Fibroblast of villous mesenchyme (primary cell): ENCODE data around the gene LCT. TPM values are rescaled to one million over a fixed set of nuclear protein-coding genes. Genes with fewer than 3 reads are reported as not detected.

Source experiments
- DNase-seq: peaks from one replicate; pipeline ENCODE4 v3.0.0-alpha.2; 2010; ENCODE audit warnings: low read depth
- H3K4me3 ChIP-seq: 2 replicates; pipeline ENCODE4 v1.5.1; 2011; ENCODE audit warnings: low read depth, mild to moderate bottlenecking, low read length
- total RNA-seq: library from RNA; depleted of rRNA; stranded (reverse); fragments of >200 nt; gene quantifications from 2 replicates; pipeline ENCODE4 v1.2.3, GENCODE V29; 2012
- TF ChIP-seq, protein P1 (sequence below): IDR thresholded peaks from 2 replicates; pipeline ENCODE4 v1.5.1; 2012; ENCODE audit warnings: low read depth, mild to moderate bottlenecking, low read length; ENCODE audit not compliant: insufficient read depth

LCT gene
- total RNA-seq, 1 donor, result under 0.01 TPM

- H3K4me3 ChIP-seq, result no peak overlapping the region
- no peak for DNase-seq
- TF ChIP-seq, protein P1, sequence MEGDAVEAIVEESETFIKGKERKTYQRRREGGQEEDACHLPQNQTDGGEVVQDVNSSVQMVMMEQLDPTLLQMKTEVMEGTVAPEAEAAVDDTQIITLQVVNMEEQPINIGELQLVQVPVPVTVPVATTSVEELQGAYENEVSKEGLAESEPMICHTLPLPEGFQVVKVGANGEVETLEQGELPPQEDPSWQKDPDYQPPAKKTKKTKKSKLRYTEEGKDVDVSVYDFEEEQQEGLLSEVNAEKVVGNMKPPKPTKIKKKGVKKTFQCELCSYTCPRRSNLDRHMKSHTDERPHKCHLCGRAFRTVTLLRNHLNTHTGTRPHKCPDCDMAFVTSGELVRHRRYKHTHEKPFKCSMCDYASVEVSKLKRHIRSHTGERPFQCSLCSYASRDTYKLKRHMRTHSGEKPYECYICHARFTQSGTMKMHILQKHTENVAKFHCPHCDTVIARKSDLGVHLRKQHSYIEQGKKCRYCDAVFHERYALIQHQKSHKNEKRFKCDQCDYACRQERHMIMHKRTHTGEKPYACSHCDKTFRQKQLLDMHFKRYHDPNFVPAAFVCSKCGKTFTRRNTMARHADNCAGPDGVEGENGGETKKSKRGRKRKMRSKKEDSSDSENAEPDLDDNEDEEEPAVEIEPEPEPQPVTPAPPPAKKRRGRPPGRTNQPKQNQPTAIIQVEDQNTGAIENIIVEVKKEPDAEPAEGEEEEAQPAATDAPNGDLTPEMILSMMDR, result no peak
These were observed 4.1 kb downstream of the LCT start for GRCh38 chr2:135832891-135833290.

DNA sequence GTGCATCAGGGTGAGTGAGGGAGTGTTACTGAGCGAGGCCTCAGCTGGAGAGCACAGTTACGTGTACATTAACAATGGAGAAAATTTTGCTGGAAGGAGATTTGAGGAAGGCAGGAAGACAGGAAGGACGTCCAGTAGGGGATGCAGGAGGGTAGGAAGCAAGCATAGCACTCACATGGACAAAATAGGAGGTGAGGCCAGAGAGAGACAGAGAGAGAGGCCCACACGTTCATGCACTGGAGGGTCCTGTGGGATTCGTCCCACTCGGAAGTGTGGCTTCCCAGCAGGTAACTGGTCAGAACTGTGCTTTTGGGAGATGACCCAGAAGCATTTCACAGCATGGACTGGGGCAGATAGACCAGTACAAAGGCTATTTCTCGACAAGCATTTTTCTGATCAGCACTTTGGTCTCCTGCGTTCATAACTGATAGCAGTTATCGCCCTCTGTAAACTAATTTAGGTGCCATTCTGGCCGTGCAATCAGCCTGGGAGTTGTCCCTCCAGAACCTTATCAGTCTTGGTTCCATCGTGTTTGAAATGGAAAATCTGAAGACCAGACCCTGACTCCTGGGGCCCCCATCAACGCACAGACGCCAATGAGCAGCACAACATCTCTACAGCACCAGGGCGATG is 5.7 kb downstream of the LCT start:
- DNase-seq, result no peak
- no peak overlapping the region for H3K4me3 ChIP-seq
- TF ChIP-seq, protein P1, result no peak

- TF ChIP-seq, protein P1, result no peak
- no peak overlapping the region for H3K4me3 ChIP-seq
- DNase-seq, result no peak
These were observed 7.4 kb downstream of the LCT start for GRCh38 chr2:135829378-135830135.

DNA sequence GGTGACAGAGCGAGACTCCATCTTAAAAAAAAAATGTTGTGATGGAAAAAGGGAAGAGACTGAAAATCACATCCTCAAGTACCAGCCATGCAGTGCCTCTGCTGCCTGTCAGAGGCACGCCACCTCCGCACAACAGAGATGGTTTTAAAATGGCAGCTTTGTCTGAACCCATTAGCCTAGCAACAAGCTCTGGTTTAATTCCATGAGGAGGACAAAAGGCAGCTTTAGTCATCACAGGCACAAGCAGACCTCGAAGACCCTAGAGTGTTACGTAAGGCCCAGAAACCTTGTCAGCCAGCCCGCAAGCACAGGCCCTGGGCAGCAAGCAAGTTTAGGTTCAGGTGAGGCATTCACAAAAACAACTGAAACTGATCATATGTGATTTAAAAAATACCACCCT is 10.4 kb downstream of the LCT start:
- DNase-seq, result no peak
- TF ChIP-seq, protein P1, result no peak
- H3K4me3 ChIP-seq, result no peak overlapping the region

GRCh38 chr2:135825550-135826176 is 11.3 kb downstream of the LCT start:
- TF ChIP-seq, protein P1, result no peak
- DNase-seq, result no peak
- H3K4me3 ChIP-seq, result no peak overlapping the region

DNA sequence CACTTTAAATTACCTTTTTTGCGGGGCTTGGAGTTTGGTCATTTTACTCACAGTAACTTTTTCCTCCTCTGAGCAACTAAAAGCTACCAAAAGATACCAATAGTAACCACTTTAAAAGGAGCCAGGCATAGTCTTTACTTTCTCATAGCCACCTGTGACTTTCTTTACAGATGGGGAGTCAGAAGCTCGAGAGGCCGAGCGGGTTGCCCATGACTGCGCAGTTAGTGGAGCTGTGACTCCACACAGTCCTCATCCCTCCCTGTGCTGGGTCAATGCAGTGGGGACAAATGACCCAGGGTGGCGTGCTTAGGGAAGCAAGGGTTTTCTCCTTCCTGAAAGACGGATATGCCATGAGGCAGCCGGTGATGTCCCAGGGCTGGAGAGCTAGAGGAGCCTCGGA is 11.9 kb downstream of the LCT start:
- H3K4me3 ChIP-seq, result no peak overlapping the region
- DNase-seq, result no peak
- TF ChIP-seq, protein P1, result no peak
